GM18520 (cell line): ENCODE data around the gene GK.
"Not testable (repeated sequence)": the region's sequence is repeated elsewhere in the genome, so short reads cannot be mapped to it uniquely, and the experiment has no call there.

ENCODE experiments used
- ATAC-seq: cut with Tn5 transposase; IDR thresholded peaks from one replicate; pipeline ENCODE4 v1.9.1; 2021; ENCODE audit not compliant: unreplicated experiment

Gene GK

DNA sequence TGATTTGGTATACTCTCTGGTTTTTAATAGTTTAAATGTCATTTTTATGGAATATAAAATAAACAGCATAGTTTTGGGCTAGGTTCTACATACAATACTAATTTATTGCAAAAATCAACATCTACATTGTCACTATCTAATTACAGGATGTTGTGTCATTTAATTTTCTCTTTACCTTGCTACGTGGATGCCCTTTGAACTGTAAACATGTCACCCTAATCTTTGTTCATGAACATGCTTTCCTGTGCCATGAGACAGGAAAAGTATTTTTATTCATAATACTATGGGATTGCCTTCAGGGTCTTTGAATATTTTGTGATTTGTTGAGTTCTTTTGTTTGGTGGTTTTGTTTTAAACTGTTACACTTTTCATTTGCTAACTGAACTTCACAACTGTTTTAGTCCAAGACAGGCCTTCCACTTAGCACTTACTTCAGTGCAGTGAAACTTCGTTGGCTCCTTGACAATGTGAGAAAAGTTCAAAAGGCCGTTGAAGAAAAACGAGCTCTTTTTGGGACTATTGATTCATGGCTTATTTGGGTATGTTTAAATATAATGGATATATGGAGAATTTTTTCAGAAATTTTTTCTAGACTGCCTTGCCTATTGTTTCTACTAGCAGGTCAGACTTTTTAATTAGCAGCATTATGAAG lies 40.9 kb downstream of the GK start:
- ATAC-seq = no peak

DNA sequence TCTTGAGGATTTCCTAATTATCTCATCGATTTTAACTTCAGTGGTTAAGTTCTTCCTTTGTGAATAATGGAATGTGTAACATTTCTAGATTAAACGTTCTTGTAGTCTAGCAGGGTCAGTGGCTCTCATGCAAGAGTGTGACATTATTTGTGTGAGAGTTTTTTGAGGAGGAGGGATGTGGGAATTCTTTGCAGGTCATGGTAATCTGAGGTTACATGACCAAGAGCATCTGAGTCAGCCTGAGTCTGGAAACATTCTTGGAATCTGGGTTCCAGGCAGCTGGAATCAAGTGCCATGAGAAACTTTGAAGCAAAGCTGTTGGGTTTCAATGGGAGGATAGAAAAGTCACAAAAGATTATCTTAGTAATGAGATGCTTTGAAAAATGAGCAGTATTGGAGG lies 49.5 kb downstream of the GK start:
- ATAC-seq = no peak

DNA sequence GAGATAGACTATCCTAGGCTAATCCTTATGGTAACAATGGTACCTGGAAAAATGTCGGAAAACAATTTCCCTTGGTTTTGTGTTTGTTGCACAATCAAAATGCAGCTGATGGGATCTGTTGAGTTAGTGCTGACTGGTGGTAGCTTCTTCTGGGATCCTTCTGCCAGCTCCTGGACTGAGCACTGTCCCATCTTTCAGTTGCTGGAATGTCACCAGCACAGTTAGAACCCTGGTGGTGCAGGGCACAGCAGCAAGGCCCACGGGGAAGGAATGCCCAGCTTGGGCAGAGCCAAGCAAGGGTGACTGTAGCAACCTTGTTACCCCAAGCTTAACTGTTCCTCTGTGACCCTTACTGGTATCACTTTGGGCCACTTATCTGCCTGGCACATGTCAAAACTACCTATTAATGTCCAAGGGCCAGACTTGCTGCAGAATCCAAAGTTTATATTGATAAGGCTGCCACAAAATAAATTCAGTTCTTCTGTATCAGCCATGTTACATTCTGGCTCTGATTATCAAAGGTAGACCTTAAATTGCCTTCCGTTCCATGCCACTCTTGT lies 53.1 kb downstream of the GK start:
- no peak for ATAC-seq

DNA sequence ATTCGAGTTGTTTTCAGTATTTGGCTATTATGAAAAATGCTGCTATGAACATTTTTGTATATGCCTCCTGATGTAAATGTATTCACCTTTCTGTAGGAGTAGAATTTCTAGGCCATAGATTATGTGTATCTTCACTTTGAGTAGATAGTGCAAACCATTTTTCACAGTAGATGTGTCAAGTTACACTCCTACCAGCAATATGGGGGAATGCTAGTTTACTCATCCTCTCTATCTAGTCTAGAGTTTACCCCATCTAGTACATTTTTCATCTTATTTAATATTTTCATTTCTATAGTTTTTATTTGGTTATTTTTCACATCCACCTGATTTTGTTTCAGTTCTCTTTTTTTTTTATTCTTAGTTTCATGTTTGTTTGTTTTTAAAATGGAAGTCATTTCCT lies 59.0 kb downstream of the GK start:
- ATAC-seq = no peak

DNA sequence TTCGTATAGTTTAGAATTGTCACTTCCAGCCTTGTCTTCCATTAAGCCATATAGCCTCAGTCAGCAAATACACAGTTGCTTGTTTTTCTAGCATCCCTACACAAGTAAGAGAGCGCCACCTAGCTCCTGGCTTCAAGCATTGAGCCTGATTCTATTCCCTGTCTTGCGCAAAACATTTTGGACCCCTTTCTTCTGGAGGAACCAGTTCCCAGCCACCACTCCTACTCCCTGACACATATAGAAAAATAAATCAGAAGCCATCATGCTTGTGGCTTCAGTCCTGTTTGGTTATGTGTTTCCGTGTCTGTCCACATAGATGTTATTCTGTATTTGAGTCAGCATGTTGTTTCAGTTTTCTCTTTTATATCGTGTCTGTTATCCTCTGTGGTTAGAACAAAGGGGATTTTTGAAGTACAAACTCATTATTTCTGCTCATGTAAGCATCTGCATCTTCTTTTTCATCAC lies 59.9 kb downstream of the GK start:
- ATAC-seq = peak; percentile 99

DNA sequence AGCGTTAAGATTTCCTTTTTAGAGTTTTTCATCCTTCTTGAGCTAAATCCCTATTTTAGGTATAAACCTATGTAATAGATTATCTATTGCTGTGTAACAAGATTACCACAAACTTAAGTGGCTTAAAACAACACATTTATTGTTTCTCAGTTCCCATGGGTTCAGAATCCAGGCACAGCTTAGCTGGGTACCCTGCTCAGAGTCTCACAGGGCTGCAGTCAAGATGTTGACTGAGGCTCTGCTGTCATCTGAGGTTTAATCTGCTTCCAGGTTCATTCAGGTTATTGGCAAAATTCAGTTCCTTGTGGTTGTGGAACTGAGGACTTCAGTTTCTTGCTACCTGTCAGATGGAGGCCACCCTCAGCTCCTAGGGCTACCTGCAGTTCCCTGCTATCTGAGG lies 60.9 kb downstream of the GK start:
- no peak for ATAC-seq

DNA sequence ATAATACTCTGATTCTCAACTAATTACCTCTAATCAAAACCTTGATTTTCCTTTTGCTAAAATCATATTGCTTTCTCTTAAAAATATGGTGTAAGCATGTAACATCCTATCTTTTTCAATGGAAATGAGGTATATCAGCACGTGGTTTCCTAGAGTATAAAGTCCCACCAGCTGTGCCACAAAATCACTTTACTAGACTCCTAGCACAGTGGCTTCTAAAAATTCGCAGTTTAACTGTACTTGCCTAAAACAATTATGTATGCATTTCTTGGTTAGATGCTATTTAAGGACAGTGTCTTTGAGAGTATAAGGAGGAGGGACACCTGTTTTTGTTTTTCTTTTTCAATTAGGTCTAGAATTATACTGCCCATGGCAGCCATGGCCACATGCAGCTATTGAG lies 62.8 kb downstream of the GK start:
- no peak for ATAC-seq

DNA sequence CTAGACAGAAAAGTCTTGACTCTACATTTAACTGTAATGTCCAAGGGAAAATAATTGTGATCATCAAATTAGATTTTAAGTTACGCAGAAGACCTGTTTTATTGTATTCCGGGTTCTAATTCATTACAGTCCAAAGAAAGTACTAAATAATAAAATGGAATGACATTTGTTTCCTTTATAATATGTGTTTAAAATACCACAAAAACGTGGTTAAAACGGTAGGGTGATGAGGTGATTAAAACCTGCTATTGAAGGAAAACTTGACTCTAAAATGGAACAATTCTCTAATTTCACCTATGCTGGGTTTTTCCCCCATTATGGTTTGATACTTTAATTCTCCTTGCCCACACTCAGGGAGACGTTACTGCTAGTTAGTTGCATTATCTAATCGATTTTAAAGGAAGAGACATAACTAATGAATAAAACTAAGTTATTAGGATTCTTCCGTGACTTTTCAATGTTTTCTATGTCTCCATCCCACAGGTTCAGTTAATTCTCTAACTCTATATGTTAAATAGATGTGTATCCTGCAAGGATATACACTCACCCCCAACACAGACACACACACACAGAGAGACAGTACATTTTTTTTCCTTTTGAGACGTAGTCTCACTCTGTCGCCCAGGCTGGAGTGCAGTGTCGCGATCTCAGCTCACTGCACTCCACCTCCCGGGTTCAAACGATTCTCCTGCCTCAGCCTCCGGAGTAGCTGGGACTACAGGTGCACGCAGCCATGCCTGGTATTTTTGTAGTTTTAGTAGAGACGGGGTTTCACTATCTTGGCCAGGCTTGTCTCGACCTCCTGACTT lies 80.8 kb downstream of the GK start:
- ATAC-seq = no peak

DNA sequence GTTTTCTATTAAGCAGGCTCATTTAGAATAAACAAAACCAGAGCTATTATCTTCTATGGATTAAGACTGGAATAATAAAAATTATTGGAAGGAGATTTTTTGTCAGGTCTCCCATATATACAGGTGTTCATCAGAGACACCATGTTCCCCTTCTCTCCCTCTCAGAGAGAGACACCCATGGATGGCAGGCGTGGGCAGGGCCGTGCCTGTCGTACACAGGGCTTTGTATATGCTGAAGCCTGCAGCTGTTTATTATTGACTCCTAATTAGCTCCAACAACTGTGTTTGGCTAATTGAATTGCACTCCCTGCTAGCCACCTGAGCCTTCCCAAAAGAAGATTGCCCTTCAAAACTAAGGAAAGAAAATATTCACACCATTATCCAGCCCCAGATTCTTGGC lies 81.6 kb downstream of the GK start:
- no peak for ATAC-seq

DNA sequence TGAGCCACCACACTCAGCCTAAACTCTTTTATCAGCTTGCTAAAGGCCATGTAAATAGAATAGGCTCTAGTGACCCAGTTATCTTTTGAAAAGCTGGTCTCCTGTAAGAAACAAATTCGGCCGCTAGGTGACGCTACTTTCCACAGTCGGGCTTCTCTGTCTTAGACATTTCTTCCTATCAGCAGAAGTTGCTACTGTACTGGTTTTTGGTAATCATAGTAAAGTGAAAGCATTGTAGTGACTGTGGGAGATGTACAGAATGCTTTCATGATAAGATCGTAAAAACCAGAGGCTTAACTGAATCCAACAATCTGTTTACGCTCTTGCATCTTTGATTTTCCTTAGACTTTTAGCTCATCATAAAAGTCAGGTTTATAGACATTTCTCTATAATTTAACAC lies 82.6 kb downstream of the GK start:
- ATAC-seq = peak; percentile 76

DNA sequence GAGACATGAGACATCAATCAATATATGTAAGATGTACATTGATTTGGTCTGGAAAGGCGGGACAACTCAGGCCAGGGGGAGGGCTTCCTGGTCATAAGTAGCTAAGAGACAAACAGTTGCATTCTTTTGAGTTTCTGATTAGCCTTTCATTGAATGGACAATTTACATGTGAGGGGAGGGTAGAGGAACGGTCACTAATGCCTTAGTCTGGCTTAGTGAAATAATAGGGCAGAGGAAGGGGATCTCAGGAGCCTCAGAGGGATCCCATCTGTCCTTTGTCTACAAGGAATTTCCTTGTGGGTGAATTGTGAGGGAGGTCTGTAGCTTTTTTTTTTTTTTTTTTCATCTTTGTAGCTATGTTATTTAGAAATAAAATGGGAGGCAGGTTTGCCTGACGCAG lies 88.3 kb downstream of the GK start:
- no peak for ATAC-seq

DNA sequence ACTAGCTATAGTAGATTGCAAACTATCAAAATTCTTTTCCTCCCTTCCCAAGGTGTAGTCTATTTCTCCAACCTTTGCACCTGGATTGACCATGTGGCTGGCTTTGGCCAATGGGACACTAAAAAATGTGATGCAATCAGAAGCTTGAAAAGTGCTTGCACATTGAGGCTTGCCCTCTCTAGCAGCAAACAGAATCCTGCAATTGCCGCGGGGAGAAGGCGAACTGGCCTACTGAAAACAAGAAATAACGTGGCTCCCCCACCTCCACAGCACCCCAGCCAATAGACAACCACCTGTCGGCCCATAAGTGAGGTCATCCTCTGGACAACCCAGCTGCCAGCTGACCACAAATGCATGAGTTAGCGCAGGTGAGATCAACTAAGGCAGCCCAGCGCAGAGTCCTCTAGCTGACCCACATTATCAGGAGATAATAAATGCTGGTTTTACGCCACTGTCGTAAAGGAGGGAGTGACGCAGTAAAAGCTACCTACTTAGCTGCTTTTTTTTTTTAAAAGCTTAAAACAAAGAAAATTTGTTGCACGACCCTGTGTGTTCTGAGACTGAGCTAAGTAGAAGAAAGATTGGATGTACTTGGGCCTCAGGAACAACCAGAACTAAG lies 95.2 kb downstream of the GK start:
- ATAC-seq = no peak

DNA sequence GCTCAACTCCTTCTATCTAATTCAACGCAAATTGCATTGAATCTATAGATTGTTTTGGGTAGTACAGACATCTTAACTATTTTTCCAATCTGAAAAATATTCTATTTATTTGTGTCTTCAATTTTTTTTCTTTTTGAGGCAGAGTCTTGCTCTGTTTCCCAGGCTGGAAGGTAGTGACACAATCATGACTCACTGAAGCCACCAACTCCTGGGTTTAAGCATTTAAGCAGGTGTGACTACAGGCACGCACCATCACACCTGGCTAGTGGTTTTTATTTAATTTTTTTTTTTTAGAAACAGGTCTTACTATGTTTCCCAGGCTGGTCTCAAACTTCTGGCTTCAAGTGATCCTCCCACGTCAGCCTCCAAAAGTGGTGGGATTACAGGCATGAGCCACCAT lies 98.3 kb downstream of the GK start:
- ATAC-seq = no peak

DNA sequence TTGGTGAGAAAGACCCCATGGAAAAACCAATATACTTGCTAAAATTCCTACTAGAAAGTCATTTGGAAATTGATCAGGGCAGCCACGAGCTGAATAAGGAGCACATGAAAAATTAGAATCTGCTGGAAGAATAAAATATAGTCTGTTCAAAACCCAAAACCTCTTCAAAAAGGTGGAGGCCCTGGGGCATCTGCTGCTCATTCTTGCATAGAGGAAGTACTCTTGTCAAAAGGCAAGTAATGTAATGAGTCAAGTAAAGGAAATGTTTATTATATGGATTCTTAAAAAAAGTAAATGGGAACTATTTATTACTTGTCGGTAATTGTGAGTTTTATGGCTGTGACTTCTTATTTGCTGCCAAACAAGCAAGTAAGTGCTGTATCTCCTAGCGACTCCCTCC lies 109.5 kb downstream of the GK start:
- ATAC-seq = no peak

DNA sequence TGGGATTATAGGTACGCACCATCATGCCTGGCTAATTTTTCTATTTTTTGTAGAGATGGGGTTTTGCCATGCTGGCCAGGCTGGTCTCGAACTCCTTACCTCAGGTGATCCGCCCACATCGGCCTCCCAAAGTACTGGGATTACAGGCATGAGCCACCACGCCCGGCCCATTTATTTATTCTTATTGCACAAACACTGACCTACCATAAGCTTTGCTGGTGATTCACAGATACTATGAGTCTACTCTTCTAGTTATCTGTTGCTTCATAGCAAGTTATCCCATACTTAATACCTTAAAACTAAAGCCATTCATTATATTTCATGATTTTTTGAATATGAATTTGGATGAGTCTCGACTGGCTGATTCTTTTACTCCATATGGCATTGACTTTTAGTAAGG lies 120.5 kb downstream of the GK start:
- ATAC-seq = not testable (repeated sequence)

DNA sequence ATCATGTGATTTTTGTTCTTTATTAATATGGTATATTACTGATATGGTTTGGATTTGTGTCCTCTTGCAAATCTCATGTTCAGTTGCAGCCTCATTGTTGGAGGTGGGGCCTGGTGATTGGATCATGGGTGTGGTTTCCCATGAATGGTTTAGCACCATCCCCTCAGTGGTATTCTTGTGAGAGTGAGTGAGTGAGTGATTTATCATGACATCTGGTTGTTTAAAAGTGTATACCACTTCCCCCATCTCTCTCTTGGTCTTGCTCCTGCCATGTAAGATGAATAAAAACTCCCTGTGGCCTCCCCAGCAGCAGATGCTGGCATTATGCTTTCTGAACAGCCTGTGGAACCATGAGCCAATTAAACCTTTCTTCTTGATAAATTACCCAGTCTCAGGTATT lies 124.4 kb downstream of the GK start:
- ATAC-seq = no peak

DNA sequence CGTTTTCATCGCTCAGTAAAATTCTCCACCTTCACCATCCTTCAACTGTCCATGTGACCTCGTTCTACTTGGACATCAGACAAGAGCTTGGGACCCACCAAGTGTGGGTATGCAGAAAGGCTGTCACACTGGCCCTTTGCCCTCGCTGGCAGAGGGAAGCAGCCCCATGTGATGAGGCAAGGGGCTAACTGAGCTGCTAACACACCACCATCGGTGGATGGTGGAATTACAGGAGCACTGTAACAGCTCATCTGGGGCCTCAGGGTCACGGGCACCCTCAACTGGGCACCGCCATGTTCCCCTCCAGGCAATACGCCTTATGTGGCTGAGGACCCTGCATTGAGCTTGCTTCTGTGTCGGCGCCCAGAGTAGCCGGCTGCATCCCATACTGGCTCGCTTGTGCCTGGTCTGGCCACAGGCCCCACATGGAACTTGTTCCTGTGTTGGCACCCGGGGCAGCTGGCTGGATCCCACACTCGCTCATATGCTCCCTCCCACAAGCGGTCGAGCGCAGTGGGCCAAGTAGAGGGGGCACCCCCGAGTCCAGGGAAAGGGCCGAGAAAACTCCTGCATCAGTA lies 126.3 kb downstream of the GK start:
- ATAC-seq = no peak
